SH-SY5Y (cell line): Measurements from ENCODE around the gene CDNF.

ENCODE experiments used
- GATA2 ChIP-seq: IDR thresholded peaks from 2 replicates; pipeline ENCODE4 v1.6.1; 2011; ENCODE audit warnings: mild to moderate bottlenecking, low read depth, low read length
- GATA3 ChIP-seq: IDR thresholded peaks from 2 replicates; pipeline ENCODE4 v1.6.1; 2011; ENCODE audit warnings: low read depth, mild to moderate bottlenecking, low read length, moderate library complexity

GRCh38 chr10:14782691-14783363 is 55.0 kb downstream of the CDNF start:
- TF ChIP-seq GATA2 (no peak), GATA3 (no peak)
